NCI-H748 (cell line): ENCODE measurements around the gene USH1G.
"Not testable (repeated sequence)": the region's sequence is repeated elsewhere in the genome, so short reads cannot be mapped to it uniquely, and the experiment has no call there.

ENCODE experiments used
- DNase-seq: peaks from one replicate; lab custom pipeline; 2025; ENCODE audit not compliant: unreplicated experiment; lab: John Stamatoyannopoulos, UW

USH1G gene

DNA sequence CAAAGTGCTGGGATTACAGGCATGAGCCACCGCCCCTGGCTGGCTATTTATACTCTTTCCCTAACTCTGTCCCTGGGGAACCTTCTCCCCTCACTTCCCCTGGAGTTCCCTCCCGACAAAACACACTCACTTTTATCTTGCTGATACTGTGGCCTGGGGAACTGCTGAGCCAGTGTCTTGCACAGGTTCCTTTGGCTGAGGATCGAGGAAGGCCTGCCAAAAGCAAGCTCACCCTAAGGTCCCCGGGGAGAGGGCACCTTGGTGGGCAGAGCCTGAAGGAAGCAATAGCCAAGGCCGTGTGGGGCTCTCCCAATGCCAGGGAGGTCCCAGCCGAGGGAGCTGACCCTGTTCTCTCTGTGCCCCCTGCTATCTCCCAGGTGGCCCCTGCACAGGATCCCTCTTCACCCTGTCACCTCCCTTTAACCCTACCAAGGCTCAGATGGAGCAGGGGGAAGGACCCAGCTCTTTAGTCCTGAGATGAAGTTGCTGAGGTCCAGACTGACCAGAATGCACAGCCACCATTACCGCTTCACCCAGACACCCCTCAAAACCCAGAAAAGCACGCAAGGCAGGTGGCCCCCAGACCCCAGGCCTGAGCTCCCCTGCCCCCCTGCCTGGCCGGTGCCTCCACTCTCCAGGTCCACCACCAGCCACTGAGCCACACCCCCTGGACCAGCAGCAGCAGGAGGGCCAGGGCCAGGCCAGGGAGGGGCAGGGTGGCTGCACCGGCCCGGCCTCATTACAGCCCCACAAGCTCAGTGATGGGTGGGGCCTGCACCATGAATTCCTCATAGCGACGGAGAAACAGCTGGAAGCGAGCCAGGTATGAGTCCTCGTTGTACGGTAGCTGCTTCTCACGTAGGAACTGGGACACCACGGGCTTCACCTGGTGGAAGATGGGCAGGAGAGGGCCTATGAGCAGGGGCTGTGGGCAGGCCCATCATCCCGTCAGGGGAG lies 45.2 kb downstream of the USH1G start:
- DNase-seq: peak; percentile 52

DNA sequence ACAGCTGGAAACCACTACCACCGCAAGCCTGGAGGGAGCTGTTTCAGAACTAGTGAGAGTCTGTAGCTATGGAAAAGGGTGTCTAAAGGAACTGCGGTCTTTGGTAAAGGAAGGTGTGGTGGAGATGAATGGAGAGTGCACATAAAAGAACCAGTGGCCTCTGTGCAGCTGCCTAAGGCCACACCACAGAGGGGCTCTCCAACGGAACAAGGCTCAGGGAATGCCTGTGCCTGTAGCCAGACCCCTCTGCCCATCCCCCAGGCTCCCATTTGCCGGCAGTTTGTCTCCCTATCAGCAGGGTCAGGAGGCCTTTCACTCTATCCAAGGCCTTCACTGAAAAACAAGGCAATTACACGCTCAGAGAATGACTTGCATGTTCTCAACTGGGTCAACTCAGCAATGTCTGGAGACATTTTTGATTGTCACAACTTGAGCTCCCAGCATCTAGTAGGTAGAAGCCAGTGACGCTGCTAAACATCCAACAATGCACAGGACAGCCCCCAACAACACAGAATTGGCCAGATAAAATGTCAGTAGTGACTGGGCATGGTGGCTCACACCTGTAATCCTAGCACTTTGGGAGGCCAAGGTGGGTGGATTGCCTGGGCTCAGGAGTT lies 47.0 kb downstream of the USH1G start:
- DNase-seq: no peak

DNA sequence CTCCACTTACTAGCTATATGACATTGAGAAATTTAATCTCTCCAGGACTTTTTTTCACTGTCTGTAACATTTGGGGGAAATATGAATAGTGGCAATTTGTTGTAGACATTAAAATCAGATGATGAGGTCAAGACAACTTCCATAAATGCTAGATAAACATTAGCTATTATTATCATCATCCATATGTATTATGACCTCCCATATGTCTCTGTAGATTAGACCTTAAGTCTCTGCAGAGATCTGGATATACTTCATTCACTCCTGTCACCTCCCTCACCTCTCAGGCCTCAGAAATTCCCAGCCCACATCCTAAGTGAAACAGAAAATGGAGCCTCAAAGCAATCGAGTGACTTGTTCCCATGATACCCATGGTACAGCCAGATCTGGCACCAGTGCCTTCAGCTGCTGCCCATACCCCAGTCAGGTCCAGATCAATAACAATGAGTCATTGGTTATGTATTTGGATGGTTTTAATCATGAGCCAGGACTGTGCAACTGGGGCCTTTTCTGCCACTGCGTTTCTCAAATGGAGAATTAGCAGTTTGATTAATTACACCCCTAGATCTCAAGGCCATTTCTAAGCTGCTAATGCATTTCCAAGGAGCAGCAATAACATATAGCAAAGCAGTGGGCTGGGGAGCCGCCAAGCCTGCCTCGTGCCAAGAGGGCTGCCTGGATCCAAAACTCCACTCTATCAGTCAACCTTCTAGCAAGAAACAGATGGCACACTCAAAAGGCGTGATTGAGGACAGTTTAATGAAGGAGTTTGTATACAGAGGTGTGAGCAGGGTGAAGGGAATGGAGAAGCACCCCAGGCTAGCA lies 47.7 kb downstream of the USH1G start:
- no peak for DNase-seq

DNA sequence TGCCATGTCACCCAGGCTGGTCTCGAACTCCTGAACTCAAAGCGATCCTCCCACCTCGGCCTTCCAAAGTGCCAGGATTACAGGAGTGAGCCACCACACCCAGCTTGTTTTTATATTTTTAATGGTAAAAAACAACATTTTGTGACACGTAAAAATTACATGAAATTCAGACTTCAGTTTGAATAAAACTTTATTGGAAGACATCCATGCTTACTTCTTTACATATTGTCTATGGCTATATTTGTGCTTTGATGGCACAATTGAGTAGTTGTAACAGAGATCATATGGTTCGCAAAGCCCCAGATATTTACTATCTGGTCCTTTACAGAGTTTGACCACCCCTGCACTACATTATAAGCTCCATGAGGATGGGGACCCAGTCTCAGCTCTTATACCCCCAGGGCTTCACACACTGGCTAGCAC lies 48.4 kb downstream of the USH1G start:
- DNase-seq: no peak

DNA sequence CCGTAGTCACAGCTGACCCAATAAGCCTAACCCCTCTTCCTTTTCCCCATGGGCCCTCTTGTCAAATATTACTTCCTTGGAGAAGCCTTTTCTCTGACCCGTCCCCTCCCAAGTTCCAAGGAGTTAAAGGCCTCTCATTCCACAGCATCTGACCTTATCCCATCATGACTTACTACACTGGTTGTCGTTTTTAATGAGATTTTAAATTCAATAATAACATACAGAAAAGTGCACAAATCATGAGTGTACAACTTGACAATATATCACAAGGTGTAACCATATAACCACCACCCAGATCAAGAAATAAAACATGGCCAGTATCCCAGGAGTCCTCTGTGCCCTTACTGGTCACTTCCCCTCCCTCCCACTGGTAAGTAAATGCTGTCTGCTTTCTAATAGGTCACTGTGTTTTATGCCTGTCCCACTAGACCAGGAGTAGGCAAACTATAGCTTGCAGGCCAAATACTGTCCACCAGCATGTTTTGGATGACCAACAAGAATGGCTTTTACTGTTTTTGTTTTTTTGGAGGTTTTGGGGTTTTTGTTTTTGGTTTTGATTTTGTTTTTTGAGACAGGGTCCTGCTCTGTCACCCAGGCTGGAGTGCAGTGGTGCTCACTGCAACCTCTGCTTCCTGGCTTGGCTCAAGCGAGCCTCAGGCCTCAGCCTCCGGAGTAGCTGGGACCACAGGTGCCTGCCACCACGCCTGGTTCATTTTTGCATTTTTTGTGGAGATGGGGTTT lies 49.0 kb downstream of the USH1G start:
- DNase-seq: peak; percentile 10

DNA sequence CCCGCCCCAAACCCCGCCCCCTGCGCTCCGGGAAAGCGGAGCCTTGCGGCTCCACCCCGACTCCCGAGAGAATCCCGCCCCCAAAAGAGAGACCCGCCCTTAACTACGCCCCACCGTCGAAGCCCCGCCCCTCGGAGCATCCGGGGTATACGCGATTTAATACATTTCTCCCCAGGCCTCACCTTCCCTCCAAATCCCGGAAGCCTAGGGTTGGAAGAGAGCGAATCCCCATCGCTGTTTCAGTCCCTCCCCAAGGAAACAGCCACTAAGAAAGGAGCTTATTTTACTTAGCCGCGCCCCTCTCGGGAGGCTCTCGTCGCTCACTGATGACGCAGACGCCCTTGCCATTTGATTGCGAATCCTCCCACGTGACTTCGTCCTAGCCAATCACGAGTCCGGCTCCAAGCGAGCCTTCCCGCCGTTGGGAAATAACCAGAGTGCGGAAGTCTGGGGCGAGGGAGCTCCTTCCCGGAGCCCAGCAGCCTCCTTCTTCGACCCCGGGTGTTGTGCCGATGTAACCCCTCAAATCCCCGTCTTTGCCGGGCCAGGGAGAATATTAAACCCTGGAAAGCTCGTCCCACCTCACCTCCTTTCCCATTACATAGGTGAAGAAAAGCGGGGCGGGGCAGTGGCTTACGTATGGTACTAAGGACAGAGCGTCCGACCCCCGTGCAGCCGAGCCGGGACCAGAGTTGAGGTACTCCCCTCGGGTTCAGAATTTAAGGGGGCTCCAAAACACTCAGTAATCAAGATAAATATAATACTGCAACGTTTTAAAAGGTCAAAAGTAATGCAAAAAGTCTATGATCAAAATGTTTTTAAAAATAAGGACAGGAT lies 49.8 kb downstream of the USH1G start:
- peak; percentile 99 for DNase-seq

DNA sequence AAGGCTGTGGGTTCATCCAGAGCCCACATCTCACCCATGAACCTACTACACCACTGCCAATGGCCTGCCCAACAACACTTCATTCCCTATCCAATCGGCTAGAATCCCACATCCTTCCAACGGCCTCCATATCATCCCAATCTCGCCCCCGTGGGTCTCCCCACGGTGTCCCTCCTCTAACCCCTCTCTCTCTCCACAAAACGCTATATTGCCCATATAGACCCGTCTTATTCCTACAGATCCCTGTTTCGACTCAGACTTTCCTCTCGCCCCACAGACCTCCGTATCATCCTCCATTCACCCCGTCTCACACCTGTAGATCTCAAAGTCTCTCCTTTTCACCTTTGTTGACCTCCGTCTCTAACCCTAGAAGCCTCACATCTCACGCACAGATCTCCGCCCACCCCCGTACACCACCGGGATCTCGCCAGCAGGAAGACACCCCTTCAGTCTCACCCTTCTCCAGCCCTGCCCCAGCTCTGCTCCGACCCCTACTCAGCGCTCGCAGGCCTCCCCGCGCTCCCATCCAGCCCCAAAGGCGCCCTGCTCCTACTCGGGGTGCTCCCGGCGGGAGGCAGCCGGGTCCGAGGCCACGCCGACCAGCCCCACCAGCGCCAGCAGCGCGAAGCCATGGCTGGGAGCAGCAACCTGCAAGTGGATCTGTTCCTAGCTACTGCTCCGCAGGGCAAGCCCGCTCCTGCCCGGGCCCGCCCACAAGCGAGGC lies 50.6 kb downstream of the USH1G start, which contains the start of gene FDXR:
Gene FDXR (minus strand): TSS at position 682 of the 724 bp plus-strand sequence. CDS start 50 bp downstream, at position 632.
- DNase-seq: peak; percentile 69

DNA sequence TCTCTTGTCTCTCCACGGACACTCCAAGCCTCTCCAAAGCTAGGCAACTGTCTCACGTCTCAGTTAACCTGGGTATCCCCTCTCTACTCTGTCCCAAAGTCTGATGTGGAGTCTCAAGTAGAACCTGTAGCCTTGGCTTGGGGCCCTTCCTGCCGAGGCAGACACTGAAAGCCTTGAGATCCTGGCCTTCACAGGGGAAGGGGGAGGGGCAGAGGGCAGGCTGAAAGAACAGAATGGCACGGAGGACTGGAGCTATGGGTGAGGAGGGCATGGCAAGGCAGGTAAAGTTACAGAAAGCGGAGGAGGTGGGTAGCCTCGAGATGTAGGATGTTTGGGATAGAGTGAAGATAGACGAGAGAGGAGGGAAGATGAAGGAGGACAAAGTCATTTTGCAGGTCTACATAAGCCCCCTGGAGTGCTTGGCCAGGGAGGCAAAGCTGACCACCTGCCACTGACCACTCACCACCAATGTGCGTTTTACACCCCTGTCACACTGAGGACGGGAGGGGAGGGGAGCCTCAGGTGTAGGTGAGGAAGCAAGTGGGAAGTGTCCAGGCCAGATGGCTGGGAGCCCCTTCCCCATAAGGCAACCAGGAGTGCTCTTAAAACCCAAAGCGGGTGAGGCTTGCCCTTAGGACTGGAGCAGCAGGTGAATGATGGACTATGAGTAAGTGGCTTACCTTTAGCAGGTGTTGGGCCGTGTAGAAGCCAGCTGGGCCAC lies 51.5 kb downstream of the USH1G start:
- DNase-seq: no peak

DNA sequence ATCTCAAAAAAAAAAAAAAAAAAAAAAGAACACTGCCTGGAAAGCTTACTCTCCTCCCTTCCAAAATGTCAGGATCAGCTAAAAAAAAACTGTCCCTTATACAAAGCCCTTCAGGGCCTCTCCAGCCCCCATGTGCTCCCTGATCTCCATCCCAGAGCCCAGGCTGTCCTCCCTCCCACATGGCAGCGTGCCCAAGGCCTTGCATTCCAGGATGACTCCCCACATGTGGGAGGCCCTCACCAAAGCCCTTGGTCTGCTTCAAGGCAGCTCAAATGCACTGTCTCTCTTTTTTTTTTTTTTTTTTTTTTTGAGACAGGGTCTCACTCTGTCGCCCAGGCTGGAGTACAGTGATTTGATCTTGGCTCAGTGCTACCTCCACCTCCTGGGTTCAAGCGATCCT lies 52.5 kb downstream of the USH1G start:
- DNase-seq: no peak

DNA sequence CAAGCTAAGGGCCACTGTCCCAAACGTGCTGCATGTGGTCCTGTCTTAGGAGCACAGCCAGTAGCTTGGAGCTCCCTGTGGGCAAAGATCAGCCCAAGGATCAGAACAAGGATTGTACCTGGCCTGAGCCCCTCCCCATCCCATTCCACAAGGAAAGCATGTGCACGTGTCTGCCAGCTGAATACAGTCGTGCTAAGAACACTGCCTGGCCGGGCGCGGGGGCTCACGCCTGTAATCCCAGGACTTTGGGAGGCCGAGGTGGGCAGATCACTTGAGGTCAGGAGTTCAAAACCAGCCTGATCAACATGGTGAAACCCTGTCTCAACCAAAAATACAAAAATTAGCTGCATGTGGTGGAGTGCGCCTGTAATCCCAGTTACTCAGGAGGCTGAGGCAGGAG lies 53.0 kb downstream of the USH1G start:
- not testable (repeated sequence) for DNase-seq

DNA sequence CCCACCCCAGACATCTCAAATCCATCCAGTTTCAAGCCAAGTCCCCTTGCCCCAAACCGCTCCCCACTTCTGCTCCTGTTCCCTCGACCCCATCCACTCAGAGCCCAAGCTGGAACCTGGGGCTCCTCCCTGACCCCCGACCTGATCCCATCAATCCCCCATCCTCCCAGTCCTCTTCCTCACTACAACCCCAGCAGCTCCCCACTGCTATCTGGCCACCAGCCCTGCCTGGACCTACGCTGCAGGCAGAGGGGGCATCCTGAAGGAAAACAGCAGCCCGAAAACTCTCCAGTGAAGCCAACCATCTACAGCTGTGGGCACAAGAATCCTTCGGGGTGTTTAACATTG lies 54.2 kb downstream of the USH1G start:
- no peak for DNase-seq

DNA sequence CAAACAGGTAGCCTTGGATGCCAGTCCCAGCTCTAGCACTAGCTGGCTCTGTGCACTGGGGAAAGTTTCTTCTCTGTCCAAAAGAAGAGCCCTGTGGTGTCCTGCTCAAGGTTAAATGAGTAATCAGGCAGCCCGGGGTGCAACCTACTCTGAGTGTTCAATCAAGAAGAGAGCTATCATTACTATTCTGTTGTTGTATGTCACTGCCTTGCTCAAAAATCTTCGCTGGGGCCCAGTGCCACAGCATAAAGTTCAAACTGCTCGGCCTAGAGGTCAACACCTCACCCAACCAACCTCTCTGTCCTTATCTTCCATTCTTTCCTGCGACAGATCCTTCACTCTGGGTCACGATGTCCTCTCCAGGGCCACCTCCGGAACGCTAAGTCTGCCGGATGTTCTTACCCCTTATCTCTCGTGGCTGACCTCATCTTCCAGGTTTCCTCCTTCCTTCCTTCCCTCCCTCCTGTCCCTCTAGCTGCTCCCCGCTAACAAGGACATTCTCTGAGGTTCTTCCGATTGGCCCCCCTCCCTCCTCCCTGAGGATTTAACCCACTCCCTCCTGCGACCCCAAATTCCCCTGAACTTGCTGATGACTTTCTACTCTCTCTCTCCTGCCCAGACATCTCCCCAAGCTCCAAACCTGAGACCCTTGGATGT lies 54.7 kb downstream of the USH1G start:
- DNase-seq: no peak

DNA sequence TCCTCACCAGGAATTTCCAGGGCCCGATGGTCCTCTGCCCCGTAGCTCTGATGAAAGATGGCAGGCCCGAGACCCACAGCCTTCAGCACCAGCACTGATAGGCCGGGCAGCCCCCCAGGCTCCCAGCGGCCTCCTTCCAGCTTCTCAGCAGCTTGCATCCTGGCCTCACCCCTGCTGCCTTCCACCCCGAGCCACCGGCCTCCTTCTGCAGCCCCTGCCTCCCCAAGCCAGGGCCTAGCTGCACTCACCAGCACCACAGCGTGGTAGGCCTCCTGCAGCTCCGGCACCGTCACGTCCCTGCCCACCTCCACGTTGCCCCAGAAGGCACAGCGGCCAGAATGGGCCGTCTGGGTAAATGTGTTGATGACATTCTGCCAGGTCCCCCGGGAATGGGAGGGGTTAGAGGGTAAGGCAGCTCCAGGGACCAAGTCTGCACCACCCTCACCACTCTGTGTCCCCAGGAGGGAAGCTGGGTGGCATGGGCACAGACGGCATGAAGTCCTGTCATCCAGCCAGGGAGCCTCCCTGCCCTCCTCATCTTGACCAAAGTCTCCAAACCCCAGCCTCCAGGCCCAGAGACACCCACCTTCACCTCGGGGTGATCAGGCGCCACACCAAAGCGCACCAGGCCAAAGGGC lies 56.7 kb downstream of the USH1G start:
- no peak for DNase-seq
